Measurements from ENCODE around the gene EFNA2. TPM values are rescaled to one million over a fixed set of nuclear protein-coding genes. Genes with fewer than 3 reads are reported as not detected.

Gene EFNA2
- total and polyA plus RNA-seq, 2 of the 8 experiments (the other 6 are each of a cell fraction or from before 2014, with no cell fraction given): 4.0 to 7.0 TPM

DNA sequence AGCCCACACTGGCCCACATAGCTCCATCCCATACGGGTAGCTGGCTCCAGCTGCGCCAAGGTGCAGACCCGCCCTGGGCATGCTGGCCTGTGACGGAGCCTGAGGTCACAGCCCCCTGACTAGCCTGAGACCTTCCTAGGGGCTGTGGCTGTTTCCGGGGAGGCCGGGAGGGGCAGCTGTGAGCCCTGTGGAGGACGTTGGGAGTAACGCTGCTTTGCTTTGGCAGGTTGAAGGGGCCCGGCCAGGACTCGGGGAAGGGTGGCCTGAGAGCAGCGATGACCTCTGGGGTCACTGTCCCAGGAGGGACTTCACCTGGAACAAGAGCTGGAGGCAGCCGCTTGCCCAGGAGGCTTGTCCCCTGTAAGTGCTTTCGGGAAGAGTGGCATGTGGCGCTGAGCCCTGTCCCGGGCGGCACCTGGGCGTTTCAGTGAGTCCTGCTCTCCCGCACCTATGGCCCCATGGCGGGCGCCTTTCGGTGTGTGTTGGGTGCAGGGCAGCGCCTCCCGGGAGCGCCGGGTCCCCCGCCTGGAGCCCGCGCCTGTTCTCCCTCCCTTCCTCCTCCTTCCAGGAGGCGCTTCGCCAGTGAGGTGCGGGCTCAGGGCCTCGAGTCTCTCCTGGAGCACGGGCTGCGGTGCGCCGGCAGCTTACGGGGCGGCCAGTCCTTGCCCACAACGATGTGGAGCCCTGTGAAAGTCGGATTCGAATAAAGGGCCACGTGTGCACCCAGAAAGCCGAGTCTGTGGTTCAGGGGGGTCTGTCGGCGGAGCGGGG, 11.4 kb upstream of the EFNA2 start:
- TF ChIP-seq CREB1 (IDR thresholded peaks at IDR 0.05) (no peak), TBP (IDR thresholded peaks at IDR 0.05; ENCODE audit: low read depth, low read length) (no peak), SAP30 (IDR thresholded peaks at IDR 0.05; ENCODE audit: insufficient read depth, insufficient replicate concordance, low read length) (no peak), GABPA (IDR thresholded peaks at IDR 0.05; ENCODE audit: borderline replicate concordance, insufficient read depth, low read length) (no peak), RBBP5 (IDR thresholded peaks at IDR 0.05; ENCODE audit: borderline replicate concordance, low read depth, low read length) (0 out of 2 replicates have a peak, but pooled peaks have one; percentile 10)
- TF ChIP-seq, protein P1, sequence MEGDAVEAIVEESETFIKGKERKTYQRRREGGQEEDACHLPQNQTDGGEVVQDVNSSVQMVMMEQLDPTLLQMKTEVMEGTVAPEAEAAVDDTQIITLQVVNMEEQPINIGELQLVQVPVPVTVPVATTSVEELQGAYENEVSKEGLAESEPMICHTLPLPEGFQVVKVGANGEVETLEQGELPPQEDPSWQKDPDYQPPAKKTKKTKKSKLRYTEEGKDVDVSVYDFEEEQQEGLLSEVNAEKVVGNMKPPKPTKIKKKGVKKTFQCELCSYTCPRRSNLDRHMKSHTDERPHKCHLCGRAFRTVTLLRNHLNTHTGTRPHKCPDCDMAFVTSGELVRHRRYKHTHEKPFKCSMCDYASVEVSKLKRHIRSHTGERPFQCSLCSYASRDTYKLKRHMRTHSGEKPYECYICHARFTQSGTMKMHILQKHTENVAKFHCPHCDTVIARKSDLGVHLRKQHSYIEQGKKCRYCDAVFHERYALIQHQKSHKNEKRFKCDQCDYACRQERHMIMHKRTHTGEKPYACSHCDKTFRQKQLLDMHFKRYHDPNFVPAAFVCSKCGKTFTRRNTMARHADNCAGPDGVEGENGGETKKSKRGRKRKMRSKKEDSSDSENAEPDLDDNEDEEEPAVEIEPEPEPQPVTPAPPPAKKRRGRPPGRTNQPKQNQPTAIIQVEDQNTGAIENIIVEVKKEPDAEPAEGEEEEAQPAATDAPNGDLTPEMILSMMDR (IDR thresholded peaks at IDR 0.05; ENCODE audit: control extremely low read depth in 1 of 3, insufficient read depth in 1 of 3, low read depth in 1 of 3, low read length in 3 of 3): no peak
- peak overlapping the region; percentile 75; the same call in 1 of the 2 replicates for H3K27ac ChIP-seq (ENCODE audit: low read depth, low read length)
- H3K36me3 ChIP-seq (ENCODE audit: control insufficient read depth in 2 of 4, insufficient read depth in 4 of 4, low read length in 3 of 4): peaks cover 33 to 47% (median 43%) of the 10 kb centered on the region in 4 experiments
- H3K9ac ChIP-seq (replicated peaks in 1 of 4; ENCODE audit: extremely low read depth in 1 of 4, low read depth in 3 of 4, low read length in 3 of 4): peak overlapping the region in 2 of 4 experiments; percentile 69 to 99; a peak in 5 of 7 replicates
- ChIA-PET POLR2A (ENCODE audit: partially characterized antibody) (interaction anchor here (0.7 to 11.4 kb wide), 24 partner anchors 9 to 277 kb away, joined by 3 to 331 read pairs (median 4); partner anchors contain the start of genes ATP5F1D, CBARP and CIRBP), CTCF (ENCODE audit: partially characterized antibody) (interaction anchor here (1.3 to 3.1 kb wide), 3 partner anchors 13 to 30 kb away, joined by 5 to 29 read pairs (median 9); no protein-coding TSS in a partner anchor)
- no peak overlapping the region for H2AK5ac ChIP-seq (ENCODE audit: low read depth, low read length)
- H3K4ac ChIP-seq (replicated peaks; ENCODE audit: insufficient read length, low read depth, low read length): peak overlapping the region; percentile 33
- no peak overlapping the region for H2BK15ac ChIP-seq (ENCODE audit: low read length)
- peak overlapping the region; percentile 88; the same call in 1 of the 2 replicates for H4K8ac ChIP-seq (ENCODE audit: extremely low read depth, insufficient read depth, low read length)
- H4K91ac ChIP-seq (replicated peaks; ENCODE audit: insufficient read length, low read length): peak overlapping the region; percentile 53
- H3K79me1 ChIP-seq (ENCODE audit: low read depth, low read length): peaks cover 22% of the 10 kb centered on the region
- H3K9me3 ChIP-seq (ENCODE audit: insufficient read depth in 2 of 2, low read depth in 1 of 2, low read length in 1 of 2): no peaks in the 10 kb centered on the region
- H2BK5ac ChIP-seq (ENCODE audit: low read depth, low read length): peak overlapping the region; percentile 60; the same call in 1 of the 2 replicates
- no peak overlapping the region for H2BK20ac ChIP-seq (ENCODE audit: low read length)
- H3K56ac ChIP-seq (replicated peaks; ENCODE audit: insufficient read length, low read depth, low read length): no peak overlapping the region
- DNase-seq (ENCODE audit: low read depth in 1 of 2, low spot score in 2 of 2) (no peak), FAIRE-seq (no peak)
- peaks cover 7 to 28% of the 10 kb centered on the region in 2 experiments for H4K20me1 ChIP-seq (replicated peaks in 1 of 2; ENCODE audit: control insufficient read depth in 1 of 2, insufficient read depth in 2 of 2, low read length in 2 of 2)
- H4K5ac ChIP-seq (ENCODE audit: insufficient read length, low read depth, low read length): no peak overlapping the region
- H2BK12ac ChIP-seq (ENCODE audit: low read depth, low read length): no peak overlapping the region
- no peak overlapping the region for H2BK120ac ChIP-seq (replicated peaks; ENCODE audit: low read depth, low read length)
- no peaks in the 10 kb centered on the region for H3K27me3 ChIP-seq (replicated peaks in 1 of 4; ENCODE audit: control insufficient read depth in 3 of 4, extremely low read depth in 1 of 4, insufficient read depth in 3 of 4, low read length in 3 of 4)
- H3K4me1 ChIP-seq (replicated peaks in 1 of 4; ENCODE audit: control insufficient read depth in 3 of 4, insufficient read depth in 4 of 4, low read length in 3 of 4): peaks cover 4 to 26% (median 22%) of the 10 kb centered on the region in 4 experiments; a peak in 6 of 7 replicates
- H3K18ac ChIP-seq (ENCODE audit: extremely low read depth, low read length): no peak overlapping the region
- H3K4me3 ChIP-seq (ENCODE audit: extremely low read depth in 1 of 4, insufficient read depth in 2 of 4, low read depth in 3 of 4, low read length in 4 of 4): peak overlapping the region; percentile 77 to 82 (median 78); a peak in 7 of 8 replicates
- H3K4me2 ChIP-seq (ENCODE audit: insufficient read depth in 1 of 2, low read depth in 2 of 2, low read length in 2 of 2): peak overlapping the region; percentile 80 to 90
- H3K14ac ChIP-seq (ENCODE audit: insufficient read length): no peak overlapping the region
- 86% methylated on average over 30 of the region's 46 CpGs; no CpG with 5 or more reads in 1 of the 2 experiments for WGBS, 2 experiments (ENCODE audit: extremely low coverage in 1 of 2, insufficient coverage in 1 of 2, insufficient read length in 1 of 2, insufficient replicate concordance in 2 of 2, low coverage in 1 of 2, low lambda C conversion rate in 2 of 2, missing lambda C conversion rate in 1 of 2)
- peaks cover 18% of the 10 kb centered on the region; the same call in 1 of the 2 replicates for H3K23me2 ChIP-seq (ENCODE audit: low read depth, low read length)
- H3K79me2 ChIP-seq (ENCODE audit: control insufficient read depth in 1 of 2, insufficient read depth in 2 of 2, low read length in 2 of 2): peaks cover 5 to 38% of the 10 kb centered on the region in 2 experiments
- H2AFZ ChIP-seq (ENCODE audit: low read length): no peak overlapping the region
- H3K23ac ChIP-seq (ENCODE audit: insufficient read length): no peak overlapping the region
